Vagina (tissue), 2 donors: ENCODE measurements around the gene TRIM56.
"Not testable (repeated sequence)": the region's sequence is repeated elsewhere in the genome, so short reads cannot be mapped to it uniquely, and the experiment has no call there.

Experiments
- CTCF ChIP-seq, 3 experiments: fragments of 450-650 bp in 2 of 3; fragments of 200-600 bp in 1 of 3; sonication (generic) in 1 of 3; IDR thresholded peaks; one replicate each; pipeline ENCODE4 v1.5.1; 2017 to 2019; ENCODE audit warnings: antibody characterized with exemption in 3 of 3, mild to moderate bottlenecking in 2 of 3, moderate library complexity in 2 of 3
- POLR2A ChIP-seq, 2 donors: fragments of 450-650 bp; IDR thresholded peaks; one replicate each; pipeline ENCODE4 v1.6.1; 2017; ENCODE audit warnings: antibody characterized with exemption in 2 of 2, mild to moderate bottlenecking in 2 of 2, moderate library complexity in 2 of 2

DNA sequence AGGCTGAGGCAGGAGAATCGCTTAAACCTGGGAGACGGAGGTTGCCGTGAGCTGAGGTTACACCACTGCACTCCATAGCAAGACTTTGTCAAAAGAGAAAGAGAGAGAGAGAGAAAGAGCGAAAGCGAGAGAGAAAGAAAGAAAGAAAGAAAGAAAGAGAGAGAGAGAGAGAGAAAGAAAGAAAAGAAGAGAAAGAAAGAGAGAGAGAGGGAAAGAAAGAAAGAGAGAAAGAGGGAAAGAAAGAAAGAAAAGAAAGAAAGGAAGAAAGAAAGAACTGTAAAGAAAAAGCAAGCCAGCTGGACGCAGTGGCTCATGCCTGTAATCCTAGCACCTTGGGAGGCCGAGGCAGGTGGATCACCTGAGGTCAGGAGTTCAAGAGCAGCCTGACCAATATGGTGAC is 27.9 kb downstream of the TRIM56 start:
- TF ChIP-seq CTCF, POLR2A (IDR thresholded peaks at IDR 0.05): not testable (repeated sequence)
